CD4-positive, CD25-positive, alpha-beta regulatory T cell (primary cell): ENCODE data around the gene TNIK. TPM values are rescaled to one million over a fixed set of nuclear protein-coding genes. Genes with fewer than 3 reads are reported as not detected.

ENCODE experiments used
- ATAC-seq, 2 donors: fragments of 150-1000 bp; cut with Tn5 transposase; one replicate each; pipeline ENCODE4 v1.10.0; 2021; ENCODE audit warnings: low read depth in 2 of 2, moderate number of reproducible peaks in 2 of 2, moderate library complexity in 1 of 2
- DNase-seq, 3 donors: peaks; one replicate each; pipeline versions ENCODE4 v3.0.0 to v3.0.0-alpha.2; 2012 to 2022; ENCODE audit warnings: mixed read lengths in 1 of 3
- H3K27ac ChIP-seq: one replicate; pipeline ENCODE4 v1.7.0; 2013; ENCODE audit warnings: mild to moderate bottlenecking, low read length; ENCODE audit not compliant: insufficient read depth, poor library complexity, severe bottlenecking
- H3K27me3 ChIP-seq: one replicate; pipeline ENCODE4 v1.7.0; 2013; ENCODE audit warnings: low read length; ENCODE audit not compliant: control insufficient read depth, insufficient read depth
- H3K36me3 ChIP-seq: one replicate; pipeline ENCODE4 v1.7.0; 2013; ENCODE audit warnings: mild to moderate bottlenecking, low read length, moderate library complexity; ENCODE audit not compliant: control insufficient read depth, insufficient read depth
- H3K4me1 ChIP-seq: 2 replicates; pipeline ENCODE4 v1.7.0; 2013; ENCODE audit warnings: mild to moderate bottlenecking, low read length; ENCODE audit not compliant: insufficient read depth, control insufficient read depth, poor library complexity, severe bottlenecking
- H3K4me3 ChIP-seq: one replicate; pipeline ENCODE4 v1.7.0; 2013; ENCODE audit warnings: low read depth, mild to moderate bottlenecking, low read length, moderate library complexity
- H3K9me3 ChIP-seq, 2 experiments: 1 replicate in 1 of 2; 2 replicates in 1 of 2; pipeline ENCODE4 v1.7.0; 2013; ENCODE audit warnings: low read length in 2 of 2, mild to moderate bottlenecking in 1 of 2, moderate library complexity in 1 of 2; ENCODE audit not compliant: control insufficient read depth in 2 of 2
- H3K27ac Mint-ChIP-seq, 3 donors: one replicate each; pipeline ENCODE4 v1.8.0; 2020 to 2022; ENCODE audit warnings: mild to moderate bottlenecking in 3 of 3, mixed read lengths in 3 of 3, moderate library complexity in 2 of 3
- H3K27me3 Mint-ChIP-seq: one replicate; pipeline ENCODE4 v1.8.0; 2022; ENCODE audit warnings: mild to moderate bottlenecking, mixed read lengths
- H3K36me3 Mint-ChIP-seq: one replicate; pipeline ENCODE4 v1.8.0; 2020; ENCODE audit warnings: mixed read lengths
- H3K4me1 Mint-ChIP-seq, 4 donors: one replicate each; pipeline ENCODE4 v1.8.0; 2020 to 2022; ENCODE audit warnings: mixed read lengths in 4 of 4, mild to moderate bottlenecking in 1 of 4
- H3K4me3 Mint-ChIP-seq, 4 donors: one replicate each; pipeline ENCODE4 v1.8.0; 2020 to 2022; ENCODE audit warnings: mild to moderate bottlenecking in 4 of 4, mixed read lengths in 4 of 4, moderate library complexity in 3 of 4
- H3K9me3 Mint-ChIP-seq, 7 donors: one replicate each; pipeline ENCODE4 v1.8.0; 2020 to 2022; ENCODE audit warnings: mixed read lengths in 7 of 7, mild to moderate bottlenecking in 3 of 7, moderate library complexity in 2 of 7
- polyA plus RNA-seq, 4 donors: library from polyadenylated mRNA; unstranded; fragments of 300-500 nt; fragmentation: Illumina TruSeq; gene quantifications; one replicate each; pipeline ENCODE4 v1.2.3, GENCODE V29; 2021
- total RNA-seq: library from RNA; stranded (reverse); gene quantifications from one replicate; pipeline ENCODE4 v1.2.3, GENCODE V29; 2022

The TNIK gene
- total and polyA plus RNA-seq, 5 donors from 2014 or later, result 14.7 to 162 (median 22.3) TPM

DNA sequence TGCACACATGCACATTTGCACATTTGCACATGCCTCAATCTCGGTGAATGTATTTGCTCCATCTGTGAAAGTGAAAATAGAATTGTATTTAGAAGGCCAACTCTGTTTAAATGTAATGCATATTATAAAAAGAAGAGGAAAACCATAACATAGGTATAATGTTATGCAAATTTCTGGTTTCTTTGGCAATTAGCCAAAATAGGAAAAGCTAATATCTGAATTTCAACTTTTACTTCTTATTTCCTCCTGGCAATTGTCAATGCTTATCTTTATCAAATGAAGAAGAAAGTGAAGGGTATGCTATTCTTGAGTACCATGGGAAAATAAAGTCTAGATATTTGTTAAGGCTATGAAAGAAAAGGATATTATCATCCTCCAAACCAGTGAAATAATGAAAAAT is 357.0 kb downstream of the TNIK start:
- Histone ChIP-seq H3K27ac (no peak overlapping the region), H3K4me1 (no peaks in the 10 kb centered on the region), H3K27me3 (no peaks in the 10 kb centered on the region), H3K4me3 (no peak overlapping the region), H3K9me3 (no peaks in the 10 kb centered on the region), H3K36me3 (peaks cover 66% of the 10 kb centered on the region)
- no peak for DNase-seq
- H3K4me1 Mint-ChIP-seq, result peaks cover 0 to 5% (median 0%) of the 10 kb centered on the region in 4 donors
- H3K27ac Mint-ChIP-seq, result no peak overlapping the region
- no peak for ATAC-seq
- peaks cover 0 to 2% (median 0%) of the 10 kb centered on the region in 7 donors for H3K9me3 Mint-ChIP-seq
- H3K4me3 Mint-ChIP-seq, result no peak overlapping the region
- no peaks in the 10 kb centered on the region for H3K27me3 Mint-ChIP-seq
- H3K36me3 Mint-ChIP-seq, result peaks cover 70% of the 10 kb centered on the region

DNA sequence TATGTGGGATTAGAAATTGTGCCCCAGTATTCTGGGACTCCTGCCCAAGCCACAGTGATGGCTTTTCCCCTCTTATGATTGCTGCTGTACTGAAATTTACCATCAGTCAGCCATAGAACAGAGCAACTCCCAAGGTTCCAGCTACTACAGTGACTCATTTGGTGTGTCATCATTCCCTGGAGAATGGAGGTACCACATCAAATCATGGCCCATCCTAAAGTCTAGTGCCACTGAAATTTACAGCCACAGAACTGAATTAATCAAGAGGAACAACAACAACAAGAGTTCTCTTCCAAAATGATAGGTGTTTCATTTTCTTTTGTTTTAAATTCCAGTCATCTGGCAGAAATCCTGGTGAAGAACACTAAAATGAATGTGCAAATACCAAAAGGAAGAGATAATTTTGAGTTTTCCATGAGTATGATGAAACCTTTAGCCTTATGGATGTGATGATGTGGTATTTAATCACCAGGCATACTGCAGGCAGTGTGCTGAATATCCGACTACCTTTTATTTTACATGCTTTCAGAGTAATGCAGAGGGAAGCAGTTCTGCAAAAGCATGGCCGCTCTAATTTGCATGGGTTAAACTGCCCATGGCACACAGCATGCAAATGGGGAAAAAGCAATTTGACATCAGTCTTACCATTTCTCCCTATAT is 358.1 kb downstream of the TNIK start:
- H3K27me3 ChIP-seq, result no peaks in the 10 kb centered on the region
- no peak overlapping the region for H3K27ac Mint-ChIP-seq
- no peaks in the 10 kb centered on the region for H3K27me3 Mint-ChIP-seq
- no peaks in the 10 kb centered on the region for H3K9me3 ChIP-seq
- peaks cover 67% of the 10 kb centered on the region for H3K36me3 ChIP-seq
- peaks cover 0 to 5% (median 0%) of the 10 kb centered on the region in 4 donors for H3K4me1 Mint-ChIP-seq
- H3K36me3 Mint-ChIP-seq, result peaks cover 67% of the 10 kb centered on the region
- H3K4me1 ChIP-seq, result no peaks in the 10 kb centered on the region
- H3K27ac ChIP-seq, result no peak overlapping the region
- H3K4me3 ChIP-seq, result no peak overlapping the region
- H3K4me3 Mint-ChIP-seq, result no peak overlapping the region
- peaks cover 0 to 2% (median 0%) of the 10 kb centered on the region in 7 donors for H3K9me3 Mint-ChIP-seq
- ATAC-seq, result no peak
- no peak for DNase-seq

DNA sequence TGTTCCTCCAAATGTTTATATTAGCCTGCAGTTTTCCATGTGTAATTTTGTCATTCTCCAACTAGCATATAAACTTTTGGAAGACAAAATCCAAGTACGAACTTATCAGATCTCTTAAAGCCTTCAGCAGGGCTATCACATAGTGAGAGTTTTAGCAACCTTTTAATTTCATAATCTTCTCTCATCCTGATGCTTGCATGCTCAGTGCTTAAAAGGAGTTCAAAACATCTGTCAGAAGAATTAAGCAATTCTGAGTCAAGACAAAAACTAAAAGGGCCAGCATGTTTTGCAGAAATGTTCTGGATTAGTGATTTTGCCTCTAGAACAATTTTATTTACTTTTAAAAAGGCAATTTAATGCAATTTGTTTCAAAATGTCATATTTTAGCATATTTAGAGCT is 360.3 kb downstream of the TNIK start:
- no peak overlapping the region for H3K27ac Mint-ChIP-seq
- Histone ChIP-seq H3K4me1 (no peaks in the 10 kb centered on the region), H3K4me3 (no peak overlapping the region), H3K27me3 (no peaks in the 10 kb centered on the region), H3K9me3 (no peaks in the 10 kb centered on the region), H3K36me3 (peaks cover 62% of the 10 kb centered on the region), H3K27ac (no peak overlapping the region)
- ATAC-seq, result no peak
- H3K9me3 Mint-ChIP-seq, result peaks cover 0 to 2% (median 0%) of the 10 kb centered on the region in 7 donors
- no peaks in the 10 kb centered on the region for H3K27me3 Mint-ChIP-seq
- peaks cover 62% of the 10 kb centered on the region for H3K36me3 Mint-ChIP-seq
- no peak overlapping the region for H3K4me3 Mint-ChIP-seq
- peaks cover 0 to 17% (median 2%) of the 10 kb centered on the region in 4 donors for H3K4me1 Mint-ChIP-seq
- DNase-seq, result no peak

DNA sequence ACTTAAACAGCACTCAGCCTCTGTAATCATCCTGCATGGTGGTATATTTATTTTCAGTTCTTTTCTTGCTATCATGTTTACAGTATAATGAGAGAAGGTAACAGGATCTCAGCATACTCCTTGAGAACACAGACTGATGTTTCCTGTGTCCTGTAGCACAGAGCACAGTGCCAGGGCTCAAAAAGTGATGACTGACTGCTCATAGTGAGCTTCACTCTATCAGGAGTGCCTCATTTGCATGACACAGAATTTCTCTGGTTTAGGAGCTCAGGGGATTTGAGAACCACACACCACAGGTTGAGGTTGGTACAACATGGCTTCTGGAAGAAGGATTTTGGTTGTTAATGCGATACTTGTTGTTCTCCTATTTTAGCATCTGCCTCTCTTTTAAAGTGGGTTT is 365.1 kb downstream of the TNIK start:
- H3K27me3 Mint-ChIP-seq, result no peaks in the 10 kb centered on the region
- H3K36me3 ChIP-seq, result peaks cover 76% of the 10 kb centered on the region
- no peak for ATAC-seq

DNA sequence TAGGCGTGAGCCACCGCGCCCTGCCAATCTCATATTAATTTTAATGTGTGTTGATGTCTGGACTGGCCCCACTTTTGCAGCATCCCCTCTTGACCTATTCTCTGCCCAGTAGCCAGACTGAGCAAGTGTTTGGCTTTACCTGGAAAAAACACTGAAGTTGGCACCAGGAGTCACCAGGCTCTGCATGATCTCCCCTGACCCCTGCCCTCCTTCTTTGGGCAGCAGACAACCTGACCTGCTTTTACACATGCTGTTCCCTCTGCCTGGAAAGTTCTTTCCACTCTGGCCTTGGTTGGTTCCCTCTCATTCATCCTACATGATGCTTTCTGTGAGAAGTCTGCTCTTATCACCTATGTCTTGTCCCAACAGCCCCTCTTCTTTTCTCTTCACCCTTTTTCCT is 365.8 kb downstream of the TNIK start:
- Histone ChIP-seq H3K27ac (no peak overlapping the region), H3K4me3 (no peak overlapping the region), H3K9me3 (no peaks in the 10 kb centered on the region), H3K4me1 (no peaks in the 10 kb centered on the region), H3K36me3 (peaks cover 76% of the 10 kb centered on the region), H3K27me3 (no peaks in the 10 kb centered on the region)
- H3K27me3 Mint-ChIP-seq, result no peaks in the 10 kb centered on the region
- DNase-seq (no peak), ATAC-seq (no peak)
- no peak overlapping the region for H3K27ac Mint-ChIP-seq
- peak overlapping the region in 1 of 4 donors; percentile 7 for H3K4me3 Mint-ChIP-seq
- H3K36me3 Mint-ChIP-seq, result peaks cover 66% of the 10 kb centered on the region
- H3K9me3 Mint-ChIP-seq, result peaks cover 0 to 2% (median 0%) of the 10 kb centered on the region in 7 donors
- H3K4me1 Mint-ChIP-seq, result peaks cover 0 to 21% (median under 1%) of the 10 kb centered on the region in 4 donors

More for the DNA sequence above, 365.1 kb downstream of the TNIK start:
- Mint-ChIP-seq H3K4me1 (peaks cover 0 to 21% (median under 1%) of the 10 kb centered on the region in 4 donors), H3K9me3 (peaks cover 0 to 2% (median 0%) of the 10 kb centered on the region in 7 donors), H3K4me3 (no peak overlapping the region), H3K27ac (peak overlapping the region in 1 of 3 donors; percentile 21), H3K36me3 (peaks cover 66% of the 10 kb centered on the region)
- Histone ChIP-seq H3K27me3 (no peaks in the 10 kb centered on the region), H3K4me3 (no peak overlapping the region), H3K27ac (no peak overlapping the region), H3K9me3 (no peaks in the 10 kb centered on the region), H3K4me1 (no peaks in the 10 kb centered on the region)
- no peak for DNase-seq

DNA sequence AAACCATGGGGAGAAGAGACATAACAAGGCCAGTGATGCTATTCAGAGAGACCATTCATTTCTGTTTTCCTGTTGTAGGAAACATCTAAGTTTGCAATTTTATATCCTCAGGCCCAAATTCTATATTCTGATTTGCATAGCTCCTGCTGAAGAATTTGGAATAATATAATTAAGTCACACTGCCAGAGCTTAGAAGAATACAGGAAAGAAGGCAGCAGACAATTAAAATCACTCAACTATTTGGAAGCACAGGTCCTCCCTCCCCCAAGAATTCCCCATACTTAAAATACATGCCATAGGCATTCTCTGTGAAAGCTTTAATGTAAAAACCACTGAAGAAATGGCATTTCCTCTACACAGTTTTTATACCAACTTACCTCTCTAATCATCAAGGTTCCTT is 366.7 kb downstream of the TNIK start:
- Histone ChIP-seq H3K36me3 (peaks cover 82% of the 10 kb centered on the region), H3K4me3 (no peak overlapping the region), H3K9me3 (no peaks in the 10 kb centered on the region), H3K27ac (no peak overlapping the region), H3K4me1 (no peaks in the 10 kb centered on the region), H3K27me3 (no peaks in the 10 kb centered on the region)
- peaks cover 0 to 21% (median 4%) of the 10 kb centered on the region in 4 donors for H3K4me1 Mint-ChIP-seq
- H3K9me3 Mint-ChIP-seq, result no peaks in the 10 kb centered on the region
- no peak overlapping the region for H3K4me3 Mint-ChIP-seq
- H3K36me3 Mint-ChIP-seq, result peaks cover 67% of the 10 kb centered on the region
- no peaks in the 10 kb centered on the region for H3K27me3 Mint-ChIP-seq
- no peak for ATAC-seq
- DNase-seq, result no peak
- H3K27ac Mint-ChIP-seq, result no peak overlapping the region

DNA sequence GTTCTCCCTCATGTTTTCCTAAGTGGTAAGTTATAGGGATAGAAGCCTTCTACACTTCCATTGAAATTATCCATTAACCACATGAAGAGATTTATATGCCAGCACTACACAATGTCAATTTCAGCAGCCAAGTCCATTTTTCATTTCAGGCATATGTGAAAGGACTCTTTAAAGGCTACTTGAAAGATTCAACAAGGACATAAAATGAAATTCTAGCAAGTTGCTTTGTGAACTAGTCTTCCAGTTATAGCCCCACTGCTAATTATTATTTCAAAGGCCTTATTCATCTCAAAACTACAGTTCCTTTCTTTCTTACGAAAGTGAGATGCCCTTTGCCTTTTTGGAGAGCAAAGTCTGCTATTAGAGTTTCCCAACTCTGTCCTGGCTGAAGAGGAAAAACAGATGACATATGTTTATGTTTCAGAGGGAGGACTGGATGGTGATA is 367.7 kb downstream of the TNIK start:
- H3K9me3 Mint-ChIP-seq, result no peaks in the 10 kb centered on the region
- no peak overlapping the region for H3K4me3 ChIP-seq
- ATAC-seq (no peak), DNase-seq (no peak)
- H3K27me3 ChIP-seq, result no peaks in the 10 kb centered on the region
- peak overlapping the region in 1 of 3 donors; percentile 10 for H3K27ac Mint-ChIP-seq
- H3K4me1 ChIP-seq, result no peaks in the 10 kb centered on the region
- no peaks in the 10 kb centered on the region for H3K27me3 Mint-ChIP-seq
- no peak overlapping the region for H3K4me3 Mint-ChIP-seq
- H3K27ac ChIP-seq, result no peak overlapping the region
- no peaks in the 10 kb centered on the region for H3K9me3 ChIP-seq
- H3K36me3 Mint-ChIP-seq, result peaks cover 67% of the 10 kb centered on the region
- peaks cover 81% of the 10 kb centered on the region for H3K36me3 ChIP-seq
- peaks cover 0 to 21% (median 4%) of the 10 kb centered on the region in 4 donors for H3K4me1 Mint-ChIP-seq

DNA sequence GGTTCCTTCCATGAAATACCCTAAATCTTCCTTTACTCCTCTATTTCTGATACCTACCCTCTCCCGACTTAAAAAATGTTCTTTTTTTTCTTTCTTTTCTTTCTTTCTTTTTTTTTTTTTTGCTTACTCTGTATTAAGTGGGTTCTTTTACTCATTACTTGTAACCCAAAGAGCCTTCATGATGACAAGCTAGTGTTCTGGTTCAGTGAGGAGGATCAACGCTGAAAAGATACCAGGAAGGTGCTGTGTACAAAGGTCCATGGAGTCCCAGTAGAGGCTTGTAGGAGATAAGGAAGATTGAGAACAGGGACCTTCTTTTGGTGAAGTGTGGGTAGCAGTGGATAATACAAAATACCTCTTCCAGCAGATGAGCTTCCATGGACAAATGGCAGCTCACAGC is 369.9 kb downstream of the TNIK start:
- Mint-ChIP-seq H3K36me3 (peaks cover 65% of the 10 kb centered on the region), H3K4me3 (no peak overlapping the region), H3K9me3 (no peaks in the 10 kb centered on the region), H3K27me3 (no peaks in the 10 kb centered on the region), H3K27ac (peak overlapping the region in 1 of 3 donors; percentile 32), H3K4me1 (peaks cover 0 to 7% (median 2%) of the 10 kb centered on the region in 4 donors)
- no peaks in the 10 kb centered on the region for H3K4me1 ChIP-seq
- no peak overlapping the region for H3K4me3 ChIP-seq
- H3K9me3 ChIP-seq, result no peaks in the 10 kb centered on the region
- H3K27me3 ChIP-seq, result no peaks in the 10 kb centered on the region
- peaks cover 81% of the 10 kb centered on the region for H3K36me3 ChIP-seq
- no peak for ATAC-seq
- DNase-seq, result no peak
- H3K27ac ChIP-seq, result no peak overlapping the region
